ENCODE data around the gene GPX5.

GRCh38 chr6:28515676-28516075, 10.0 kb upstream of the GPX5 start, which contains the start of gene GPX6:
- no peak for TF ChIP-seq CTCF (IDR thresholded peaks at IDR 0.05)
- TF ChIP-seq POLR2A (IDR thresholded peaks at IDR 0.05; ENCODE audit: low read depth): no peak
- no peak for TF ChIP-seq POLR2AphosphoS5 (IDR thresholded peaks at IDR 0.05)

Measured in esophagus muscularis mucosa (tissue), 3 donors.